Muscle of leg (tissue), 16 donors: ENCODE results near the gene DHDH. TPM values are rescaled to one million over a fixed set of nuclear protein-coding genes. Genes with fewer than 3 reads are reported as not detected.
"Not testable (repeated sequence)": the region's sequence is repeated elsewhere in the genome, so short reads cannot be mapped to it uniquely, and the experiment has no call there.

ENCODE experiments used
- DNase-seq: peaks from one replicate; pipeline ENCODE4 v3.0.0; 2013
- H3K27ac ChIP-seq: one replicate; pipeline ENCODE4 v1.5.1; 2013; ENCODE audit warnings: mild to moderate bottlenecking, low read length, control low read depth
- H3K27me3 ChIP-seq: one replicate; pipeline ENCODE4 v1.6.1; 2013; ENCODE audit warnings: low read length; ENCODE audit not compliant: control insufficient read depth, insufficient read depth
- H3K36me3 ChIP-seq: one replicate; pipeline ENCODE4 v1.6.1; 2013; ENCODE audit warnings: low read length; ENCODE audit not compliant: control insufficient read depth, insufficient read depth
- H3K4me1 ChIP-seq: one replicate; pipeline ENCODE4 v1.6.1; 2013; ENCODE audit warnings: low read length; ENCODE audit not compliant: control insufficient read depth, insufficient read depth
- H3K4me3 ChIP-seq: one replicate; pipeline ENCODE4 v1.5.1; 2013; ENCODE audit warnings: low read length, control low read depth
- H3K9me3 ChIP-seq: replicated peaks from 2 replicates; pipeline ENCODE4 v1.6.1; 2013; ENCODE audit warnings: low read depth, low read length; ENCODE audit not compliant: control insufficient read depth
- WGBS: methylation state at CpG from one replicate; pipeline ENCODE4 v1.1.5; 2013; ENCODE audit warnings: missing lambda C conversion rate; ENCODE audit not compliant: insufficient coverage; 5-methylcytosine and 5-hydroxymethylcytosine counted together
- long read RNA-seq, 11 donors: transcript quantifications; one replicate each; lab custom pipeline, GENCODE V29; 2026
- polyA plus RNA-seq, 8 donors: library from polyadenylated mRNA; unstranded; fragments of 120-200 nt; gene quantifications; one replicate each; pipeline versions ENCODE4 v1.2.1 to v1.2.3, GENCODE V29; 2013; ENCODE audit warnings: inconsistent platforms in 1 of 8, low replicate concordance in 1 of 8; ENCODE audit not compliant: insufficient read length in 8 of 8, insufficient read depth in 1 of 8
- total RNA-seq: library from RNA; stranded (reverse); fragments of 120-200 nt; gene quantifications from one replicate; pipeline ENCODE4 v1.2.4, GENCODE V29; 2013

DHDH gene
- total RNA-seq (0.31 TPM), polyA plus RNA-seq (1 to 10 TPM in 1 of 8 donors, under 1 TPM in 7; 0.20 to 1.9 (median 0.42) TPM)
- long read RNA-seq, donor 1: 0 reads
- long read RNA-seq, donor 2: 0 reads
- long read RNA-seq, donor 3: 0 reads
- long read RNA-seq, donor 4: 0 reads
- long read RNA-seq, donor 5: 0 reads
- long read RNA-seq, donor 6: 0 reads
- long read RNA-seq, donor 7: 0 reads
- long read RNA-seq, donor 8: 0 reads
- long read RNA-seq, donor 9: 0 reads
- long read RNA-seq, donor 10: 0 reads
- long read RNA-seq, donor 11, partial matches to known transcripts: 0 of 1 reads
- long read RNA-seq, donor 11, other reads (novel, unspliced or antisense): 0 of 1 reads

GRCh38 chr19:48933382-48933932 lies at the start of gene DHDH:
Gene DHDH, plus strand, starts transcription at chr19:48933699. Its CDS starts 23 bp downstream, at chr19:48933722.
- peaks cover 9% of the 10 kb centered on the region for H3K4me1 ChIP-seq
- H3K27me3 ChIP-seq: peaks cover 25% of the 10 kb centered on the region
- under 1% methylated on average over 29 of the region's 43 CpGs for WGBS
- H3K36me3 ChIP-seq: no peaks in the 10 kb centered on the region
- H3K27ac ChIP-seq: no peak within 1 kb of the TSS
- H3K4me3 ChIP-seq: peak within 1 kb of the TSS; percentile 43
- no peaks in the 10 kb centered on the region for H3K9me3 ChIP-seq
- DNase-seq: peak; percentile 69

GRCh38 chr19:48883726-48884125 lies 49.8 kb upstream of the DHDH start:
- Histone ChIP-seq H3K27ac (no peak overlapping the region), H3K9me3 (no peaks in the 10 kb centered on the region), H3K27me3 (no peaks in the 10 kb centered on the region), H3K4me1 (no peaks in the 10 kb centered on the region), H3K36me3 (peaks cover 4% of the 10 kb centered on the region), H3K4me3 (no peak overlapping the region)
- no peak for DNase-seq
- WGBS: 81% methylated on average over 3 of the region's 7 CpGs

- Histone ChIP-seq H3K36me3 (no peaks in the 10 kb centered on the region), H3K27ac (no peak overlapping the region), H3K9me3 (no peaks in the 10 kb centered on the region), H3K27me3 (no peaks in the 10 kb centered on the region), H3K4me3 (no peak overlapping the region), H3K4me1 (no peaks in the 10 kb centered on the region)
- 93% methylated on average over 16 of the region's 21 CpGs for WGBS
- no peak for DNase-seq
Observed at GRCh38 chr19:48887861-48888612, 45.5 kb upstream of the DHDH start.

GRCh38 chr19:48889496-48889895 lies 44.0 kb upstream of the DHDH start:
- H3K4me3 ChIP-seq, H3K27ac ChIP-seq, H3K4me1 ChIP-seq, DNase-seq, H3K9me3 ChIP-seq, H3K36me3 ChIP-seq, H3K27me3 ChIP-seq: not testable (repeated sequence)
- WGBS: no CpG with 5 or more reads among the region's 3 CpGs

GRCh38 chr19:48890551-48890950 lies 42.9 kb upstream of the DHDH start:
- 71% methylated on average over 1 of the region's 4 CpGs for WGBS
- H3K4me3 ChIP-seq: no peak overlapping the region
- no peak overlapping the region for H3K27ac ChIP-seq

GRCh38 chr19:48895226-48895625 lies 38.3 kb upstream of the DHDH start:
- WGBS: 70% methylated on average over 14 of the region's 21 CpGs
- H3K9me3 ChIP-seq: no peaks in the 10 kb centered on the region
- H3K4me1 ChIP-seq: peaks cover 11% of the 10 kb centered on the region
- DNase-seq: no peak
- H3K4me3 ChIP-seq: no peak overlapping the region
- peaks cover 21% of the 10 kb centered on the region for H3K27me3 ChIP-seq
- H3K27ac ChIP-seq: no peak overlapping the region
- H3K36me3 ChIP-seq: no peaks in the 10 kb centered on the region

More at GRCh38 chr19:48890551-48890950, 42.9 kb upstream of the DHDH start:
- DNase-seq: no peak
- H3K27me3 ChIP-seq: peaks cover 12% of the 10 kb centered on the region
- H3K4me1 ChIP-seq: peaks cover under 1% of the 10 kb centered on the region
- no peaks in the 10 kb centered on the region for H3K36me3 ChIP-seq
- no peaks in the 10 kb centered on the region for H3K9me3 ChIP-seq

GRCh38 chr19:48896191-48896720 lies 37.2 kb upstream of the DHDH start:
- 3% methylated on average over 17 of the region's 25 CpGs for WGBS
- H3K4me3 ChIP-seq: peak overlapping the region; percentile 21
- H3K27ac ChIP-seq: peak overlapping the region; percentile 42
- H3K4me1 ChIP-seq: peaks cover 19% of the 10 kb centered on the region
- no peaks in the 10 kb centered on the region for H3K9me3 ChIP-seq
- peaks cover 21% of the 10 kb centered on the region for H3K27me3 ChIP-seq
- H3K36me3 ChIP-seq: peaks cover under 1% of the 10 kb centered on the region
- DNase-seq: peak; percentile 62

- Histone ChIP-seq H3K27ac (no peak overlapping the region), H3K36me3 (peaks cover 8% of the 10 kb centered on the region), H3K4me1 (peaks cover 24% of the 10 kb centered on the region), H3K27me3 (peaks cover 21% of the 10 kb centered on the region), H3K9me3 (no peaks in the 10 kb centered on the region), H3K4me3 (no peak overlapping the region)
- whole genome bisulfite sequencing: 74% methylated on average over 4 of the region's 5 CpGs
- DNase-seq: no peak
Observed at GRCh38 chr19:48897181-48897580, 36.3 kb upstream of the DHDH start.

- Histone ChIP-seq H3K4me1 (peaks cover 27% of the 10 kb centered on the region), H3K27me3 (peaks cover 19% of the 10 kb centered on the region), H3K27ac (peak overlapping the region; percentile 93), H3K36me3 (peaks cover 19% of the 10 kb centered on the region)
- WGBS: 86% methylated on average over 5 of the region's 11 CpGs
- not testable (repeated sequence) for H3K9me3 ChIP-seq, H3K4me3 ChIP-seq, DNase-seq
Observed at GRCh38 chr19:48899386-48899749, 34.1 kb upstream of the DHDH start.
